IPS-18c (cell line): ENCODE results near the gene ZNF554.

ENCODE experiments used
- H3K4me3 ChIP-seq: 2 replicates; pipeline ENCODE4 v1.7.0; 2013; ENCODE audit warnings: low read depth, mild to moderate bottlenecking, low read length, moderate library complexity; ENCODE audit not compliant: insufficient read depth
- H3K9me3 ChIP-seq: one replicate; pipeline ENCODE4 v1.6.1; 2013; ENCODE audit warnings: mild to moderate bottlenecking, low read length, moderate library complexity; ENCODE audit not compliant: control insufficient read depth, insufficient read depth

ZNF554 gene

DNA sequence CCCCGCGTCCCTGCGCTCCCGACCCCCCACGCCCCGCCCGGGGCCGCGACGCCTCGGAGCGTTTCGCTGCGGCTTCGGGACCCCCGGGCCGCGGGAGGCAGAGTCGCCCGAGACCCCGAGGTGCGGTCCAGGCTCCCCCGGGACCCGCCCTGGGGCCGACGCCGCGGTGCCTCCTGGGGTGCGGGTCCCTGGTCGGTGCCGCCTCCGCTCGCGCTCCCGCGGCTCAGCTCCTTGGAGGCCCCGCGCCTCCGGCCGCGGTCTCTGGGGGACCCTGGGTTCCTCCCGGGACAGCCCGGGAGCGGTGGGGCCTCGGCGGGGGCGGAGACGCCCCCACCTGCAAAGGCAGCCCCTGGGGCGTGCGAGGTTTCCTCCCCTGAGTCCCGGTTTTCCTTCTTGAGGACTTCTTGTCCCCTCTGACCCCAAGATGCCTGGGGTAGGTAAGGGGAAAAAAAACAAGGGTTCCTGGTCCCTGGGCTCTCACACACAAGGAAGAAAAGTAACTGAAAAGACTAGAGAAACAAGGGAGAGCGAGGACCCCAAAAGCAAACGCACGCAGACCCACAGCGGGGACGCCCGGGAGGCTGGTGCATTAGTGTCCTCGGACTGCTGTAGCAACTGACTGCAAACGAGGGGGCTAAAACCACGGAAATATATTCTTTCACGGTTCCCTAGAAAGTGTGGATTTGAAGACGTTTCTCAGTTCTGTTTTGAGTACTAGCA lies 22.3 kb downstream of the ZNF554 start:
- Histone ChIP-seq H3K4me3 (peak overlapping the region; percentile 94), H3K9me3 (peaks cover 4% of the 10 kb centered on the region)

DNA sequence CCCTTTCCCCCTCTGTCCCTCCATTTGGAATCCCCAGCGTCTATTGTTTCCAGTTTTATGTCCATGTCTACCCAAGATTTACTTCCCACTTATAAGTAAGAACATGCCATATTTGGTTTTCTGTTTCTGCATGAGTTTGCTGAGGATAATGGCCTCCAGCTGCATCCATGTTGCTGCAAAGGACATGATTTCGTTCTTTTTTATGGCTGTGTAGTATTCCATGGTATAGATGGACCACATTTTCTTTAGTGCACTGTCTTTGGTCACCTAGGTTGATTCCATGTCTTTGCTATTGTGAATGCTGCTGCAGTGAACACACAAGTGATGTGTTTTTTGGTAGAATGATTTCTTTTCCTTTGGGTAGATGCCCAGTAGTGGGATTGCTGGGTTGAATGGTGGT lies 25.4 kb downstream of the ZNF554 start:
- Histone ChIP-seq H3K9me3 (peaks cover 8% of the 10 kb centered on the region), H3K4me3 (no peak overlapping the region)

DNA sequence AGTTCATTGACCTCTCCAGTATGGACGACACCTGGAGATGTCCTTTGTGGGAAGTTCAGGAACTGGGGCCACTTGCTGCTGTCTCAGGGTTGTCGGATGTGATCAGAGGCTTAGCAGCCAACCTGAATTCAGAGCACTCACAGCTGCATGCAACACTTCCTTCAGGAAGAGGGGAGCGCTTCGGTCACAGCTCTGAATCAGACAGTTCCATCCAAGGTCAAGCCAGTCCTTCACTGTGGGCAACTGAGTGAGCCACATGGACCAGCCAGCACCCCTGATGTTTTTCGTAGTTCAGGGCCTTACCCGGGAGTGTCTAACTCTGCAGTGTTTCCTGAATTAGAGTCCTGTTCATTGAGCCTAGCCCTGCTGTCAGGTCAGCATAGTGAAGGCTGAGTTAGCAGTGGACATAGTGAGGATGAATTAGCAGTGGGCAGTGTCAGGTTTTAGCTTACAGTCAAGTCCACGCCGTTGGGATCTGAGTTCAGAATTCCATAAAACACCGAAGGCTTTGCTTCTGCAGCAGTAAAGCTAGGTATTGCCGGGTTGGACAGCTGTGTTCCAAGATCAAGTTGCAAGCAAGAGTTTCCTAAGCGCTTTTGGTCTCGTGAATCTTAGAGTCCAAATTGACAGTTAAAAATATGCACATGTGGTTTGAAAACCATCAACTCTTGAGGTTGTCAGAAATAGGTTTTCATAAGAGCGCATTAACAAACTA lies 26.7 kb downstream of the ZNF554 start:
- Histone ChIP-seq H3K4me3 (no peak overlapping the region), H3K9me3 (peaks cover 14% of the 10 kb centered on the region)

GRCh38 chr19:2847507-2847906 lies 27.8 kb downstream of the ZNF554 start:
- no peak overlapping the region for H3K4me3 ChIP-seq
- H3K9me3 ChIP-seq, result peaks cover 22% of the 10 kb centered on the region

DNA sequence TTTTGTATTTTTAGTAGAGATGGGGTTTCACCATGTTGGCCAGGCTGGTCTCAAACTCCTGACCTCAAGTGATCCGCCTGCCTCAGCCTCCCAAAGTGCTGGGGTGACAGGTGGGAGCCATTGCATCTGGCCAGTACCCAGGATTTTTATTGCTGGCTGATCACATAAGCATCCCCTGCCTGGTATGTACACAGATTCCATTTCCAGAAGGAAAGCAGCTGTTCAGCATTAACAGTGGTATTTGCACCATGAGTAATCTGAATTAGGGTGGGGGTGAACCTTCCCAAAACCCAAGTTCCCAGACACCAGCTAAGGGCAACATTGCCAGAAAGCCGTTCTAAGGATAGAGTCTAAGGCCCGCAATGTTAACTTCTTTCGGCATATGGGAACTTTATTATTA lies 28.9 kb downstream of the ZNF554 start:
- H3K9me3 ChIP-seq, result peaks cover 32% of the 10 kb centered on the region
- no peak overlapping the region for H3K4me3 ChIP-seq

- Histone ChIP-seq H3K9me3 (peaks cover 29% of the 10 kb centered on the region), H3K4me3 (no peak overlapping the region)
These were observed 30.7 kb downstream of the ZNF554 start for GRCh38 chr19:2850256-2850925.

DNA sequence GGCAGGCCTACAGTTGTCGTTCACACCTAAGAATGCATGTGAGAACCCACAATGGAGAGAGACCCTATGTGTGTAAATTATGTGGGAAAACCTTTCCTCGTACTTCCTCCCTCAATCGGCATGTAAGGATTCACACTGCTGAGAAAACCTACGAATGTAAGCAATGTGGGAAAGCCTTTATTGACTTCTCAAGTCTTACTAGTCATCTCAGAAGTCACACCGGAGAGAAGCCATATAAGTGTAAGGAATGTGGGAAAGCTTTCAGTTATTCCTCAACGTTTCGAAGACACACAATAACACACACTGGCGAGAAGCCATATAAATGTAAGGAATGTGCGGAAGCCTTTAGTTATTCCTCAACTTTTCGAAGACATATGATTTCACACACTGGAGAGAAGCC lies 32.9 kb downstream of the ZNF554 start:
- Histone ChIP-seq H3K4me3 (no peak overlapping the region), H3K9me3 (peaks cover 34% of the 10 kb centered on the region)

GRCh38 chr19:2853015-2853606 lies 33.4 kb downstream of the ZNF554 start:
- H3K4me3 ChIP-seq, result no peak overlapping the region

GRCh38 chr19:2854849-2855248 lies 35.2 kb downstream of the ZNF554 start:
- peaks cover 39% of the 10 kb centered on the region for H3K9me3 ChIP-seq
- H3K4me3 ChIP-seq, result no peak overlapping the region

More at GRCh38 chr19:2853015-2853606, 33.4 kb downstream of the ZNF554 start:
- peaks cover 33% of the 10 kb centered on the region for H3K9me3 ChIP-seq

- Histone ChIP-seq H3K4me3 (no peak overlapping the region), H3K9me3 (peaks cover 32% of the 10 kb centered on the region)
These were observed 36.9 kb downstream of the ZNF554 start for GRCh38 chr19:2856457-2857050.

DNA sequence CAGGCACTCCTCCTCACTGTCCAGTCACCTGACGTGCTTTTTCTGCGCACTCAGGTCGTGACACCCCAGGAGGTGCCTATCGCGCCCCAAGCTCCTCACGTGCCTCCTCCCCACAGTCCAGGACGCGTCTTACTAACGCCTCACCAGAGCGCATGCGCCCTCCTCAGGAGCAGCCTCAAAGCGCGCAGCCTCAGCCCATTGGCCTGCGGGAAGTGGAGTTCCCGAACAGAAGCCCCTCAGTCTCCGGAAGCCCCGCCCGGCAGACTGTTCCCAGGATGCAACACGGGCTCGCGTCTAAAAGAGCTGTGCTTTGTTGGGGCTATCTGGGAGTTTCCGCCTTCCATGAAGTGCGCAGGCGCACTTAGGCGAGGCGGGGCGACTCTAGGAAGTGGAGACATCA lies 39.2 kb downstream of the ZNF554 start:
- Histone ChIP-seq H3K4me3 (no peak overlapping the region; the same call in 1 of the 2 replicates), H3K9me3 (peaks cover 17% of the 10 kb centered on the region)

GRCh38 chr19:2863816-2864215 lies 44.1 kb downstream of the ZNF554 start:
- H3K9me3 ChIP-seq, result peaks cover 10% of the 10 kb centered on the region

DNA sequence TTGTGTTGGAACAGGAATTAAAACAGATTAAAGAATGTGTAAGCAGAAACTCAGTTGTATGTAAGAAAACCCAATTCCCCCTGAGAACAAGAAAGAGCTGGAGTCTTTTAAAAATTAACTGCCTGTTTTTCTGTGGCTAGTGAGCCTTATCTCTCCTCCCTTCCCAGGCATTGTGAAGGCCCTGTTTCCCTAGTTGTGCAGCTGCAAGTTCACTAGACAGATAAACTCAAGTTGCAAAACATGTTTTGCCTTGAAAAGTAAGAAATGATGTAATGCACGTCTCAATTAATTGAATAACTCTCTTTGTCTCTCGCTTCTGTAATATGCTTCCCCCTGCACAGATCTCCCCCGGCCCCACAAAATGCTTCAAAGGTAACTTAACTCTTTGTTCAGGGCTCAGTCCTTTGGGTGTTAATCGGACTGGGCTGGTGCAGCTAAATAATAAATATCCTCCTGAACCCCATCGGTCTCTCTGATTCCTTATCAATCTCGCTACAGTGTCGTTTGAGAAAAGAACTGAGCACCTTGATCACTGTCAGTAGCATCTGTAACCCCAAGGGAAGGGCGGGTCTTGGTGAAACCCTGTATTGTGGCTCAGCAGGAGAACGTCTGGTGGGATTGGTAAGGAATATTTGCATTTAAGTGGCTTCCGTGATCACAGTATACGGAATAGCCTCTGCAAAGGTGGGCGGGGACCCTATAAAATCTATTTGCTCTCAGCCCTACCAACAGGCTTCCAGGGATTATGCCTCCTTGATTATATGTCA lies 45.8 kb downstream of the ZNF554 start:
- Histone ChIP-seq H3K9me3 (peaks cover 4% of the 10 kb centered on the region), H3K4me3 (no peak overlapping the region)

More at GRCh38 chr19:2863816-2864215, 44.1 kb downstream of the ZNF554 start:
- H3K4me3 ChIP-seq, result no peak overlapping the region

DNA sequence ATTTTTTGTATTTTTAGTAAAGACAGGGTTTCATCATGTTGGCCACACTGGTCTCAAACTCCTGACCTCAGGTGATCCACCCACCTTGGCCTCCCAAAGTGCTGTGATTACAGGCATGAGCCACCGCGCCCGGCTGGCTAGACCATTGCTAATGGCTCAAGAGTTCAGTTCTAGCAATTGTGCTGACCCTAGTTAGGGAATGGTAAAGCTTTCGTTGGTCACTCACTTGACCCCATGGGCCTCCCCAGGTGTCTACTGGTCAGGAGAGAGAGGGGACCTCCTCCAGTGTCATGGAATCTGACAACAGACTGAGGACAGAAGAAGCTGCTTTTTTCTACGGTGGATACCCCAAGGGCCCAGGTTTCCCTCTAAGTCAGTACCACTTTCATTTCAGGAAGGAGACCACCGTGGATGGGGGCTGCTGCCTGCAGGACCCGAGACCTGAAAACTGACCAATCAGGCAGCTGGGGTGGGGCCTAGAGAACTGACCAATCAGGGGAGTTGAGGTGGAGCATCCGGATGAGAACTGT lies 46.9 kb downstream of the ZNF554 start:
- Histone ChIP-seq H3K4me3 (no peak overlapping the region), H3K9me3 (peaks cover 4% of the 10 kb centered on the region)

DNA sequence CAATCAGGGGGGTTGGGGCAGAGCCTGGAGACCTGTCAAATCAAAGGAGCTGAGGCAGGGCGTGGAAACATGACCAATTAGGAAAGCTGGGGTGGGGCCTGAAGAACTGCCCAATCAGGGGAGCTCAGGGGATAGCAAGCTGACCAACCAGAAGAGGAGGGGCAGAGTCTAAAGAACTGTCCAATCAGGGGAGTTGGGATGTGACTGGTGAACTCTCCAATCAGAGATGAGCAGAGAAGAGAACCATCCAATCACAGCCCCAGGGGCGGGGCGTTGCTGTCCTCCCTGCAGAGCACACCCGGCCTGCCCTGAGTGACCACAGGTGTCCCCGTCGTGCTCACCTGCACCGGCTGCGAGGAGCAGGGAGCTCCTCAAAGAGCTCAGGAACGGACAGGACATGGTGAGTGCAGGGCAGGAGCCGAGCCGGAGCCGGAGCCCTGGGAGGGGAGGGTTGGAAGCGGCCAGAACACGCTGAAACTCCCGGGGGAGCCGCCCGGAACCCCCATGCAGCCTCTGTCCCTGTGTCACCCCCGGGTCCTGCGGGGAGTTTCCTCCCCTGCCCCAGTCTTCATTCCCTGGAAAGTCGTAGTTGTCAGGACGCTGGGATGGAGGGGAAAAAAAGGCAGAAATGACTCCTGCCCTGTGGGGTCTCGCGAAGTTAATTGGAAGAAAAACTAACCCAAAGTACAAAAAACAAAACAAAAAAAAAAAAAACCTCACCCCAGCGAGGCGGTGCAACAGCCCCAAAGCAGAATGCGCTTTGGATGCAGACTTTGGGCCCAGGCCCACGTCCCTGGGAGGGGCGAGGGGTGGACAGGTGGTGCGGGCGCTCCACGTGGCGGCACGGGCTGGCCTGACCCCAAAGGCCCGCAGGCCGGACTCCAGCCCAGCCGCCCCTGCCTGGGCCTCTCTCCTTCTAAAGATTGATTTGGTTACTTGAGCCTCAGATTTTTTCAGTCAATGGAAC lies 47.6 kb downstream of the ZNF554 start, which contains the start of gene ZNF556:
Gene ZNF556, plus strand, starts transcription at position 311 of the 967 bp plus-strand sequence. Its CDS starts 87 bp downstream, at position 398.
- H3K9me3 ChIP-seq, result peaks cover 4% of the 10 kb centered on the region
- H3K4me3 ChIP-seq, result no peak within 1 kb of the TSS; the same call in 1 of the 2 replicates
